ENCODE results near the gene KIAA1586.
A peak's percentile ranks its signal among the peaks of the same experiment; 100 is the strongest.

The KIAA1586 gene

GRCh38 chr6:57063847-57064246 lies 17.4 kb downstream of the KIAA1586 start:
- DNase-seq (ENCODE audit: extremely low spot score): no peak
- no peak for TF ChIP-seq L3MBTL2 (conservative IDR thresholded peaks at IDR 0.05)
- TF ChIP-seq ELF4 (IDR thresholded peaks at IDR 0.05): no peak
- TF ChIP-seq CTBP1 (IDR thresholded peaks at IDR 0.05; ENCODE audit: borderline replicate concordance): no peak
- no peak for TF ChIP-seq BHLHE40 (IDR thresholded peaks at IDR 0.05; ENCODE audit: borderline replicate concordance)
- no peak for TF ChIP-seq TARDBP (IDR thresholded peaks at IDR 0.05)
- TF ChIP-seq NFRKB (IDR thresholded peaks at IDR 0.05): no peak
- TF ChIP-seq SUZ12 (IDR thresholded peaks at IDR 0.05): no peak
- TF ChIP-seq ARNT (IDR thresholded peaks at IDR 0.05): no peak
- POLR2A ChIA-PET: no interaction called here
- CTCF ChIA-PET: no interaction called here

- TF ChIP-seq NFRKB (IDR thresholded peaks at IDR 0.05) (no peak), LEF1 (IDR thresholded peaks at IDR 0.05; ENCODE audit: borderline replicate concordance) (no peak), ZNF384 (IDR thresholded peaks at IDR 0.05) (no peak), HDGF (IDR thresholded peaks at IDR 0.05; ENCODE audit: borderline replicate concordance) (no peak)
- TF ChIP-seq, protein P1, sequence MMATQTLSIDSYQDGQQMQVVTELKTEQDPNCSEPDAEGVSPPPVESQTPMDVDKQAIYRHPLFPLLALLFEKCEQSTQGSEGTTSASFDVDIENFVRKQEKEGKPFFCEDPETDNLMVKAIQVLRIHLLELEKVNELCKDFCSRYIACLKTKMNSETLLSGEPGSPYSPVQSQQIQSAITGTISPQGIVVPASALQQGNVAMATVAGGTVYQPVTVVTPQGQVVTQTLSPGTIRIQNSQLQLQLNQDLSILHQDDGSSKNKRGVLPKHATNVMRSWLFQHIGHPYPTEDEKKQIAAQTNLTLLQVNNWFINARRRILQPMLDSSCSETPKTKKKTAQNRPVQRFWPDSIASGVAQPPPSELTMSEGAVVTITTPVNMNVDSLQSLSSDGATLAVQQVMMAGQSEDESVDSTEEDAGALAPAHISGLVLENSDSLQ (IDR thresholded peaks at IDR 0.05): no peak
- CTCF ChIA-PET: no interaction called here
These were observed 18.3 kb downstream of the KIAA1586 start for GRCh38 chr6:57064809-57065208.

GRCh38 chr6:57068061-57068460 lies 21.6 kb downstream of the KIAA1586 start:
- TF ChIP-seq NFRKB (IDR thresholded peaks at IDR 0.05) (no peak), LEF1 (IDR thresholded peaks at IDR 0.05; ENCODE audit: borderline replicate concordance) (no peak), ELF4 (IDR thresholded peaks at IDR 0.05) (no peak), ARNT (IDR thresholded peaks at IDR 0.05) (no peak), ZNF384 (IDR thresholded peaks at IDR 0.05) (no peak)
- TF ChIP-seq, protein P1 (IDR thresholded peaks at IDR 0.05): no peak
- ChIA-PET CTCF (no interaction called here), POLR2A (no interaction called here)
- no peak for DNase-seq (ENCODE audit: extremely low spot score)

More at GRCh38 chr6:57064809-57065208, 18.3 kb downstream of the KIAA1586 start:
- POLR2A ChIA-PET: no interaction called here
- no peak for DNase-seq (ENCODE audit: extremely low spot score)

GRCh38 chr6:57069228-57069627 lies 22.7 kb downstream of the KIAA1586 start:
- CTCF ChIA-PET: no interaction called here
- DNase-seq (ENCODE audit: extremely low spot score): no peak
- POLR2A ChIA-PET: no interaction called here
- TF ChIP-seq, protein P1 (IDR thresholded peaks at IDR 0.05): peak; percentile 43; the same call in 1 of the 2 replicates
- no peak for TF ChIP-seq FOXK2 (IDR thresholded peaks at IDR 0.05)
- no peak for TF ChIP-seq LEF1 (IDR thresholded peaks at IDR 0.05; ENCODE audit: borderline replicate concordance)
- no peak for TF ChIP-seq ARNT (IDR thresholded peaks at IDR 0.05)

DNA sequence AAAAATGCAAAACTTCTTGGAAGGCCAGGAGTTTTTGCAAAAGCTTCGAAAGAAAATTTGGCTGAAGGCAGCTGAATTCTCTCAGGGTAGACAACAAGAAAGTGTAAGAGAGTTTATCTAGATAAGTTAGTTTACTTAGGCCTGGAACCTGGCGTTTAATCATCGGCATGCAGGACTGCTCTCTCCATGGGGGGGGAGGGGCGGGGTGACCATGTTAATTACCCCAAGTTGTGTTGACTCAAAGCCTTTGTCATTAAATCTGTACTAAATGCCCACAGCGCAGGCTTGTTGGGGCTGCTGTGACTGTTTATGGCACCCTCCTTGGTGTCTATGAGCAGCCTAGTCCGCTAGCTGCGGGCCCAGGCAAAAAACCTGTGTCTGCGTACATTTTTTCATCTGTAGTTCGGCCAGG lies 23.4 kb downstream of the KIAA1586 start:
- ChIA-PET POLR2A (interaction anchor here (1.1 kb wide), 1 partner anchor 24 kb away, joined by 4 read pairs; the partner anchor contains the start of gene KIAA1586), CTCF (no interaction called here)
- DNase-seq (ENCODE audit: extremely low spot score): no peak
- TF ChIP-seq L3MBTL2 (conservative IDR thresholded peaks at IDR 0.05): no peak
- TF ChIP-seq ZNF384 (IDR thresholded peaks at IDR 0.05): no peak
- TF ChIP-seq BHLHE40 (IDR thresholded peaks at IDR 0.05; ENCODE audit: borderline replicate concordance): no peak
- no peak for TF ChIP-seq CTBP1 (IDR thresholded peaks at IDR 0.05; ENCODE audit: borderline replicate concordance)
- TF ChIP-seq, protein P1 (IDR thresholded peaks at IDR 0.05): no peak
- TF ChIP-seq TARDBP (IDR thresholded peaks at IDR 0.05): no peak
- TF ChIP-seq HDGF (IDR thresholded peaks at IDR 0.05; ENCODE audit: borderline replicate concordance): no peak
- TF ChIP-seq ELF4 (IDR thresholded peaks at IDR 0.05): no peak
- TF ChIP-seq FOXK2 (IDR thresholded peaks at IDR 0.05): no peak
- no peak for TF ChIP-seq FOXA1 (IDR thresholded peaks at IDR 0.05)
- TF ChIP-seq SUZ12 (IDR thresholded peaks at IDR 0.05): no peak
- TF ChIP-seq ARNT (IDR thresholded peaks at IDR 0.05): no peak
- TF ChIP-seq NFRKB (IDR thresholded peaks at IDR 0.05): no peak
- no peak for TF ChIP-seq LEF1 (IDR thresholded peaks at IDR 0.05; ENCODE audit: borderline replicate concordance)
- no peak for TF ChIP-seq FOXM1 (IDR thresholded peaks at IDR 0.05; ENCODE audit: borderline replicate concordance)
- TF ChIP-seq SP1 (IDR thresholded peaks at IDR 0.05): no peak

DNA sequence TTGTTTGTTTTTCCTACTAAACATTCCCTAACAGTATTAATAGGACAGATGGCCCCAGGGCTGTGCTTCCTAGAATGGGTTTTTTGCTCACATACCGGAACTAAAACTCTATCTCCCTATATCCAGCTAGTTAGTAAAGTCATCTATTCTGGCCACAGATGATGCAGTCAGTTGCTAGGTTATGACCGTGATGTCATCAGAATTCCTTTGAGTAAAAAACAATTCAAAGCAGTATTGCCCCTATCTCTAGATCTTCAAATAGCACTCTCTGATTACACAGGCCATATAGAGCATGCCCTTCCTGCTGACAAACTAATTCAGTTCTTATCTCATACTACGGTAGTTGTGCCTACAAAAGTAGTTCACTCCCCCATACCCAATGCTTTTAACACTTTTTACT lies 25.6 kb downstream of the KIAA1586 start:
- DNase-seq (ENCODE audit: extremely low spot score): no peak
- ChIA-PET CTCF (no interaction called here), POLR2A (interaction anchor here (1.1 kb wide), 1 partner anchor 11 kb away, joined by 3 read pairs; no protein-coding TSS in a partner anchor)
- TF ChIP-seq FOXM1 (IDR thresholded peaks at IDR 0.05; ENCODE audit: borderline replicate concordance): no peak
- TF ChIP-seq ELF4 (IDR thresholded peaks at IDR 0.05): no peak
- no peak for TF ChIP-seq SP1 (IDR thresholded peaks at IDR 0.05)
- no peak for TF ChIP-seq BHLHE40 (IDR thresholded peaks at IDR 0.05; ENCODE audit: borderline replicate concordance)
- TF ChIP-seq CTBP1 (IDR thresholded peaks at IDR 0.05; ENCODE audit: borderline replicate concordance): no peak
- TF ChIP-seq FOXK2 (IDR thresholded peaks at IDR 0.05): no peak
- TF ChIP-seq HDGF (IDR thresholded peaks at IDR 0.05; ENCODE audit: borderline replicate concordance): no peak
- TF ChIP-seq NFRKB (IDR thresholded peaks at IDR 0.05): no peak
- TF ChIP-seq FOXA1 (IDR thresholded peaks at IDR 0.05): no peak
- TF ChIP-seq TARDBP (IDR thresholded peaks at IDR 0.05): no peak
- TF ChIP-seq L3MBTL2 (conservative IDR thresholded peaks at IDR 0.05): no peak
- no peak for TF ChIP-seq LEF1 (IDR thresholded peaks at IDR 0.05; ENCODE audit: borderline replicate concordance)
- TF ChIP-seq ARNT (IDR thresholded peaks at IDR 0.05): no peak
